Measurements from ENCODE around the gene RAPGEF3. TPM values are rescaled to one million over a fixed set of nuclear protein-coding genes. Genes with fewer than 3 reads are reported as not detected.
A peak's percentile ranks its signal among the peaks of the same experiment; 100 is the strongest.

RAPGEF3 gene
- total and polyA plus RNA-seq, 2 of the 8 experiments (the other 6 are each of a cell fraction or from before 2014, with no cell fraction given) = 5.0 to 9.4 TPM

GRCh38 chr12:47744005-47744651 lies 14.6 kb downstream of the RAPGEF3 start (continued):
- TF ChIP-seq SIX5 (IDR thresholded peaks at IDR 0.05; ENCODE audit: low read depth, low read length) = no peak
- no peak for TF ChIP-seq SUZ12 (IDR thresholded peaks at IDR 0.05; ENCODE audit: low read length)
- no peak for TF ChIP-seq POLR2A (IDR thresholded peaks at IDR 0.05; ENCODE audit: control extremely low read depth in 1 of 2, low read depth in 2 of 2, low read length in 2 of 2)
- TF ChIP-seq JUN (IDR thresholded peaks at IDR 0.05; ENCODE audit: low read depth, low read length) = no peak
- TF ChIP-seq CBX5 (IDR thresholded peaks at IDR 0.05; ENCODE audit: low read depth, low read length) = no peak
- no peak for TF ChIP-seq CREB1 (IDR thresholded peaks at IDR 0.05)
- TF ChIP-seq EP300 (IDR thresholded peaks at IDR 0.05; ENCODE audit: borderline replicate concordance in 1 of 2, low read depth in 2 of 2, low read length in 2 of 2) = no peak
- peak; percentile 84 to 88 for TF ChIP-seq RAD21 (IDR thresholded peaks at IDR 0.05 in 1 of 2, conservative IDR thresholded peaks at IDR 0.05 in 1 of 2; ENCODE audit: low read depth in 2 of 2, low read length in 2 of 2)
- TF ChIP-seq CEBPB (IDR thresholded peaks at IDR 0.05; ENCODE audit: low read depth, low read length) = no peak
- TF ChIP-seq KDM1A (IDR thresholded peaks at IDR 0.05; ENCODE audit: borderline replicate concordance, low read length) = no peak
- TF ChIP-seq FOSL1 (IDR thresholded peaks at IDR 0.05; ENCODE audit: insufficient read depth, low read depth, low read length) = no peak
- TF ChIP-seq ZNF274 (IDR thresholded peaks at IDR 0.05; ENCODE audit: borderline replicate concordance, extremely low read depth, low read length) = no peak
- TF ChIP-seq HDAC2 (IDR thresholded peaks at IDR 0.05; ENCODE audit: borderline replicate concordance in 1 of 2, low read depth in 2 of 2, low read length in 2 of 2) = no peak
- no peak for TF ChIP-seq SP2 (IDR thresholded peaks at IDR 0.05; ENCODE audit: low read length)
- TF ChIP-seq E2F6 (IDR thresholded peaks at IDR 0.05) = no peak
- TF ChIP-seq EZH2 (IDR thresholded peaks at IDR 0.05; ENCODE audit: low read depth, low read length, severe bottlenecking) = no peak
- no peak for TF ChIP-seq BRCA1 (IDR thresholded peaks at IDR 0.05; ENCODE audit: low read depth, low read length)
- no peak for TF ChIP-seq SRF (IDR thresholded peaks at IDR 0.05; ENCODE audit: low read depth, low read length)

All from H1 (cell line).